GM11168 (cell line): Measurements from ENCODE around the gene ARHGAP22.
"Not testable (repeated sequence)": the region's sequence is repeated elsewhere in the genome, so short reads cannot be mapped to it uniquely, and the experiment has no call there.

Source experiments
- in situ Hi-C: fragments of 300-500 bp; cut with MboI; formaldehyde crosslinking; loops from one replicate; pipeline ENCODE4 v1.12.0; 2022; ENCODE audit warnings: low sequenced_read_pairs; ENCODE audit not compliant: unreplicated experiment

Gene ARHGAP22

DNA sequence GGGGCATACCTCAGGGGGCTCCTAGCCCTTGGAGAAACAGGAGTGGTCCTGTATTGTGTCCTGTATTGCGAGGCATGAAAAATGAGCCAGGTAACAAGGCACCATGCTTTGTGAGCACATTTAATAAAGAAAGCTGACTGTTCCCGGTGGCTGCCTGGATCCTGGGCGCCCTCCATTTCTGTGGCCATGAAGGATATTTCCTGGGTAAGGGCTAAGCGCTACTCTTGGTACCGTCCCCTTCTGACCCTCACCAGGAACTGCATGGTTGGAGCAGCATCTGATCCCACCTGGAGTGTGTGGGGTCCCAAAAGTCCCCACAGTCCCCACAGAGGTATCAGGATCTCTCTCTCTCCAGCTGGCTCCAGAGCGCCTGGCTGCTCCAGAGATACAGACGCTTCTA, 158.9 kb downstream of the ARHGAP22 start:
- in situ Hi-C loops, result no loop called here

DNA sequence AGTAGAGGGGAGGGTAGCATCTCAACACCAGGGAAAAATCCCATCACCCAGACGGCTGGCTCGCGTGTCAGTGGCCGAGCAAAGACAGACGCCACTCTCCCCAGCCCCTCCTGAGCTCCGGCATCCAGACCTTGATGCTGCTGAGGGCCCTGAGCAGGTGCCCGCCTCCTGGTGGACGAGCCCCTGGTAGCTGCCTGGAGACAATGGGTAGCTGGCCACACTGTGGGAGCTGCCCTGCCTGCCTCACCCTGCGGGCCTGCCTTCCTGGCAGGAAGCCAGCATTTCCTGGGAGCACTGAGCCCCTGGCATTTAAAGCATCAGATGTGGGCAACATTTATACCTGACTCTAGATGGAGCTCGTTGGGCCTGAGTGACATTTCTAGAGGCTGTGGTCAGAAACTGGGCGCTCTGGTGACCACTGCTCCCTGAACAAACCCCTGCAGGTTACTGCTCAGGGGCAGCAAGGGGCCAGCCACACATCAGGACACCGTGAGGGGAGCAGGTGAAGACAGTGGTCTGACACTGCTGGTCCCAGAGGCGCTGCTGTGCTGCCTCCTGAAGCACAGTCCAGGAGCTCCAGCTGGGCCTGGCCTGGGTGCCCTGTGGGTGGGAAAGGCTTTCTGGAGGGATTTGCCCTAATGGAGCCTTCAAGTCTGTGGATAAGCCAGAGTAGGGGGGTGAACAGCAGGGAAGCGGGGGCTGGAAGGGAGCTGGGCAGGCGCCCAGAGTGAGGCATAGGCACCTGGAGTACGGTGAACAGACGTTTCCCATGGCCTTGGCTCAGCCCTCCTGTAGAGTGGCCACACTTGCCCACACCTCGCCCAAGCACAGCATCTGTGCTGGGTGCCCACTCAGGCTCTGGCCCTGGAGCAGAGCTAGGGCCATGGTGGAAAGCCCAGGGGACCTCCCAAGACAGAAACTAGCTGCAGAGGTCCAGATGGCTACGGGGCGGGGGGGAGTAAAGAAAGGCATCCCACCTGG, 159.7 kb downstream of the ARHGAP22 start:
- in situ Hi-C loops, result no loop called here

DNA sequence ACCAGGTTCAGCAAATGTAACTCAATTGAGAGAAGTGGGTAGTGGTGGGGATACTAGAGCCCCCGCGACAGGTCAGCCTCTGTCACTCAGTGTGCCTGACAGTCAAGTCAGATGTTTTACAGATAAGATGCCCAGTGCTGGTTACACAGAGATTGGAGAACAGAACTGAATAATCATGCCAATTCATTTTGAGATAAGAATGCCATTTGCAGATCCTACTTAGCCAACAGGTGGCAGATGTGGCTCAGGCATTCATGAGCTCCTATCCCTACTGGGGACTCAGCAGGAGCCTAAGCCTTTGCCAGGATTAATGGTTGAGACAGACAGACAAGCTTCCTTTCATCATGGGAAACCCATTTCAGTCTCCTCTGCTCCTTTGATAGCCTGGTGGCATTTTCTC, 160.6 kb downstream of the ARHGAP22 start:
- in situ Hi-C loops, result no loop called here

DNA sequence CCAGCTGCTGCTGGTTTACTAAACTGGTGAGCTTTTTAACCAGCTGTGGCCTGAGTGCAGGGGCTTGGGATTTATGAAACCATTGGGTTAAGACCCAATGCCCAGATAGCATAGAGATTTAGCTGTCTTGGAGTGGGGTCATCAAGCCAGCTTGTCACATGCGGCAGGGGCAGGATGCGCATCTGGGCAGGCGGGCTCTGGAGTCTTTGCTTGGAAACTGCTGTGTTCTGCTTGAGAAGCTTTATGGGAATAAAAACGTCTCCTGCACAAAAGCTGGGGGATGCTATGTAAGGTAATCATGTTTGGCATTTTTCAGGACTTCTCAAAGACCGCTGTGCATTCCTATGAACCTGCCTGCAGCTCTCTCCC, 162.1 kb downstream of the ARHGAP22 start:
- in situ Hi-C loops, result no loop called here

DNA sequence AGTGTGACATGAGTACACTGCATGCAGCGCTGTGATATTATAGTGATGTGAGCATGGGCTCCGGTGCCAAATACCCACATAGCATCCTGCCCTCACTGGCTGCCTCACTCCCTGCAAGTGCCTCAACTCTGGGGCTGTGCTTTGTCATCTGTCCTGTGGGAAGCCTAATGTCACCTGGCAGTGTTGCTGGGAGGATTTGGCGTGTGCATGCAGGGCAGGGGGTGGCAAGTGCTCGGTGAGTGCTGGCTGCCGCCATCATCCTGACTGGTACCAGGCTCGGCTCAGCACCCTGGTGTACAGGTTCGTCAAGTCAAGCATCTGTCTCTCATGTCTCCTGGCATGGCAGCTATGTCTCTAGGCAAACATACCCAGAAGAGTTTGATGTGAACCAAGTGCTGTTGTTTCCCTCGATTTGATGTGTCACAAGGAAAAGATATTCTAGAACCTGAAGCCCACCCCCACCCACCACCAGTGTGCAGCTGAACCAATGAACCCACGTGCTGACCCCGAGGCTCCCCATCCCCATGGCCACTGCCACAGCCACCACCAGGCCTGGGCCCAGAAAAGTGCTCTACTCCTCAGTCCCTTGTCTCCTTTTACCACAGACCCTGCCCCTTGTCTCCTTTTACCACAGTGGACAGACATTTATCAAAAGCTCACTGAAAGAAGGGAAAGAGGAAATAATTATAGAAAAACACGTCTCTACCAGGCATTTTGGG, 162.6 kb downstream of the ARHGAP22 start:
- in situ Hi-C loops, result no loop called here

DNA sequence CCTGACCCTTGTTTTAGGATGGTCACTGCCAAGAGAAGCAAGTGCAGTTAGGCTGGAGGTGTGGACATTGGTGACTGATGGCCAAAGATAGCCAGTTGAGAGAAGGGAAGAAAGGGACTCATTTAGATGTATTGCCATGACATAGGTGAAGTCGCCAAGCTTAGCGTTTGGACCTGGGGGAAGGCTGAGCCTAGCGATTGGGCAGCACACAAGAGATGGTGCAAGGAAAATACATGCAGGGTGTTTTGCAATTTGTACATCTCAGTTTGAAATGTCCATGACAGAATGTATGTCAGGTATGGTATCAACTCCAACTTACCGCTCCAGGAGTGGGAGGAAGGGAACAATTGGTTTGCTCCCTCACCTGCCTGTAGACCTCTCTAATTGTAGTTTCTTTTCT, 164.1 kb downstream of the ARHGAP22 start:
- in situ Hi-C loops, result no loop called here

DNA sequence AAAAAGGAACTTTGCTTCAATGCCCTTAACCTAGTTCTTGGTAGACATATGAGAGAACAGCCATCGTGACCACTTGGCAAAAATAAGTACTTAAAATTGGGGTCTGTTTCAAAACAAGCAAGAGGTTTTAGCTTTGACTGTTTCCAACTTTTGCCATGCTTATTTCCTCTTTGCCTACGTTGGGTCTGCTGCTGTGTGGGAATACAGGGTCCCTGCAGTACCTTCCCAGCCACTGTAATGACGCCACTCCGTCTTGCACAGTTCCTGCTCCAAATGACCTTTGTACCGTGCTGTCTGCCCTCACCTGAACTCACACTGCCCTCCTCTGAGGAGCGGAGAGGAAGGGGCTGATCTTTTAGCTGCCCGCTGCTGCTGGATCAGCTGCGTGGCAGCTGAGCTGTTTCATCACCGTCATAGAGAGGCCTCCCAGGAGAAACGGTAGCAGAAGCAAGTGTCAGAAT, 165.3 kb downstream of the ARHGAP22 start:
- in situ Hi-C loops, result no loop called here

DNA sequence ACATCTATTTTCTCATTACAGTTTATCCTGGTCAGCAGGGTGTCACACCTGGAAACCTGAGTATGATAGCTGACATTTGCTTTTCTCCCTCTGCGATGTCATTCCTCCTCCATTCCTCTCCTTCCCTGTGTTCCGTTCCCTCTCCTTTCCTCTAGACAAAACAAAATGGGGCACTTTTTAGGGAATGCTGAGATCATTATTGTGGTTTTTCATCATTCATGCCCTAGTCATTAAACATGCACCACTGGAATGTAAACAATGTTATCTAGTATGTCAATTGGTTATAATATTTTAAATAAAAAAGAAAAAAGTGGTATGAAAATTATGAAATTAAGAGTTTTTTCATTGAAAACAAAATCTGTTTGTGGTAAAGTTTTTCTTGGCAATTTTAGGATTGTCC, 165.8 kb downstream of the ARHGAP22 start:
- in situ Hi-C loops, result no loop called here

DNA sequence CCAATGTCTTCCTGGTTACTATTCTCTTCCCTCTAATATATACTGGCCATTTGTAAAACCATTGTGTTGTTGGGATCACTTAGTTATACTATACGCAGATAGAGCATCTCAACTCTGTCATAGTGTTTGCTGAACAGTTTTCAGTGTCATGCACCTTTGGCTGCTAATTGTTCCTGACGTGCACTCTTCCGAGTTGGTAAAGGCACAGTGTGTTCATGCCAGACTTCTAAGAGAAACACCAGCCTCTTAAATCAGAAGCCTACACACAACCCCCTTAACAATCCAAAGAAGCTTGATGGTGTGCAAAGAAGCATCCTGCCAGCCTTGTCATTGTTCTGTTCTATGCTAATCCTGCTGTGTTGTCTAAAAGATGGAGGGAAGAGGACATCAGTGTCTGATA, 167.3 kb downstream of the ARHGAP22 start:
- in situ Hi-C loops, result no loop called here

DNA sequence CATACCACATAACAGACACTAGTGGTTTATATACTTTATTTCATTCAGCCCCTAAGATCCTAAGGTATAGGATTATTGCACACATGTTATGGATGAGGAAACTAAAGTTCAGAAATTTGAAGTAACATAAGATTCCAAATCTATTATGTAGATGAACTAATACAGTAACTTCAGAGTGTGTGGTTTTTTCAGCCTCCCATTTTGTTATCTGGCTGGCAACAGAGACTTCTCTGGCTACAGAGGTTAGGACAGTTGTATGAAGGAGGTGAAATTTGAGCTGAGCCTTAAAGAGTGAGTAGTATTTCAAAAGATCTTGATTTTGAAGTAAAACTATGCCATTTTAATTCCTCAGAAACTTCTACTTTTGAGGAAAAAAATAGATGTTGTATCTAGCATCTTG, 173.0 kb downstream of the ARHGAP22 start:
- in situ Hi-C loops, result no loop called here

DNA sequence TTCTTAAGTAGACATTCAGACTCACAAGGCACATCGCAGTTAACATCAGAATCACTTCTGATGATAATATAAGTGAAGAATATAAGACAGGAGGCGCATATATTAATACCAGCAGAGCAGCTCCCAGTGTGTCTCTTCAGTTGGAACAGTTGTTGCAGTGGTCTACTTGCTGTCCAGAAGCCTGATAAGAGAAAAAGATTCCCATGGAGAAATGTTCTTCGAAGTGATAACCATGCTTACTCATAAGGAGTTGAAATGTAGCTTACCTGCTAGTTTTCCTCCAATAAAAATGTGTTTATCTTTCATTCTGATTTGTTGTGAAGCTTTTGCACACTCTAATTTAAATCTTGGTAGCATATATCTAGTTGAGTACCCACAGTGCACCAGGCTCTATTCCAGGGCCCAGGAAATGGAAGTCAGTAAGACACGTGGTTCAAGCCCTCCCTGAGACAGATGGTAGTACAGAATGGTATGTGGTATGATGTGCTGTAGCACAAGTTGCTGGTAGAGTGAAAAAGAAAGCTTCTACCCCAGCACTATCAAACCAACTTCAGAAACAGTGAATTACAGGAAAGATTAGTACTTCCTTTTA, 174.4 kb downstream of the ARHGAP22 start:
- in situ Hi-C loops, result no loop called here

DNA sequence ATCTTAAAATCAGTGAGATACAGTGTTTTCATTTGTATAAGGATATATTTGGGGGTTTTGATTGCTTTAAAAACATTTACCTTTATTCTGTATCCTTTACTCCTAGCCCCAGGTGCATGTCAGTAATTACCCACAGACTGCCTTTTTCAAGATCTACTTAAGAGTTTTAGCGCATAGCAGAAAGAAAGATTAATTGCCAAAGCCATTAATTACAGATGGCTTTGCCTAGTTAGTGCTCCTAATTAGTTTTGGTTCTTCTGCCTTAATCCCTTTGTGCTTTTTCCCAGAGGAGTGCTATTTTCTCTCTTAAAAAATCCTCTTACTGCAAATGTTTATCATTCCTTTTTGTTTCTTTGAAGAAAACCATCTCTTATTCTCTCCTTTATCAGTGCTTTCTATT, 175.6 kb downstream of the ARHGAP22 start:
- in situ Hi-C loops, result no loop called here

DNA sequence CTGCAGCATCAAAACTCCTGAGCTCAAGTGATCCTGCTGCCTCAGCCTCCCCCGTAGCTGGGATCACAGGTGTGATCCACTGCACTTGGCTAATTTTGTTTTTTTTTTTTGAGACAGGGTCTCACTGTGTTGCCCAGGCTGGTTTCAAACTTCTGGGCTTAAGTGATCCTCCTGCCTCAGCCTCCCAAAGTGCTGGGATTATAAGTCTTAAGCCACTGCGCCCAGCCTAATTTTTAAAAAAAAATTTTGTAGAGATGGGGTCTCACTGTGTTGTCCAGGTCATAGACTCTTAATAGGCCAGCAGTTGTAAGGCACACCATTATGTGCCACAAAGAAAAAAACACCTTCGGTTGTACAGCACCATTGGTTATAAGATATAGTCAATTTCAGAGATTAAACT, 176.0 kb downstream of the ARHGAP22 start:
- in situ Hi-C loops, result no loop called here

DNA sequence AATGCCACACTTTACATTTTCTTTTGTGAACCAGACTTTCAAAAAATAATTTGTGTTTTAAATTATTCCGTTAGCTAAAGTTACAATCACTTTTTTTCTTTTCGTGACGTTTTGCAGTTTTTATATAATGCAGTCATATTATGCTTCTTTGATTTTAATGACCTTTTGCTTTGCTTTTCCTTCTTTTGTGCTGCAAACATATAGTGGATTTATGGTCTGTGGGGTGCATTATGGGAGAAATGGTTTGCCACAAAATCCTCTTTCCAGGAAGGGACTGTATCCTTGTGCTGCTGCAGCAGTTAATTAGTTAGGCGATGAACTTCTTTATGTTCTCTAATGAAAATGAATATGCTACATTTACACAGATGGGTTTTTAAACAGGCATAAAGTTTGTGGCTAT, 181.0 kb downstream of the ARHGAP22 start:
- in situ Hi-C loops, result no loop called here

DNA sequence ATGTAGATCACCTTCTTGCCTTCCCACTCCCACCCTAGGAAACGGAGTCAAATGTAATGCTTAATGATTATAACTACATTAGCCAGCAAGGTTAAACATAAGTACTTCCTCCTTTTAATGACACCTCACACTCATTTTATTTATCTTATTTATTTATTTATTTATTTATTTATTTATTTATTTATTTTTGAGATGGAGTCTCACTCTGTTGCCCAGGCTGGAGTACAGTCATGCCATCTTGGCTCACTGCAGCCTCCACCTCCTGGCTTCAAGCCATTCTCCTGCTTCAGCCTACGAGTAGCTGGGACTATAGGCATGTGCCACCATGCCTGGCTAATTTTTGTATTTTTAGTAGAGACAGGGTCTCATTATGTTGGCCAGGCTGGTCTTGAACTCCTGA, 183.0 kb downstream of the ARHGAP22 start:
- in situ Hi-C loops, result not testable (repeated sequence)

DNA sequence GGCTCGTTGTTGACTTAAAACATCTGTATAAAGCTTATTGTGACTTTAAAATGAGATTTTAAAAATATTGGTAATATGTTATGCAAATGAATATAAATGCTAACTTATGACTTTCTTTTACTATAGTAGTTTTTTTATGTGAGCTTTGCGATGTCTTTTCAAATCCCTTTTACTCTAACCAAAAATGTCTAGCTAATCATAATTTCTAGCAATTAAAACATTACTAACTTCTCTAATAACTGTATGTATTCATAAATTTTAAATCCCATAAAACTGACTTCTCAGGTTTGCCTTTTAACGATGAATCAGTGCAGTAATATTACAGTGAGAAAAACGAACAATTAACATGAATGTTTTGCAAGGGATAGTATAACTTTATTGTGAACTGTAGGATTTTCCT, 185.2 kb downstream of the ARHGAP22 start:
- in situ Hi-C loops, result no loop called here

DNA sequence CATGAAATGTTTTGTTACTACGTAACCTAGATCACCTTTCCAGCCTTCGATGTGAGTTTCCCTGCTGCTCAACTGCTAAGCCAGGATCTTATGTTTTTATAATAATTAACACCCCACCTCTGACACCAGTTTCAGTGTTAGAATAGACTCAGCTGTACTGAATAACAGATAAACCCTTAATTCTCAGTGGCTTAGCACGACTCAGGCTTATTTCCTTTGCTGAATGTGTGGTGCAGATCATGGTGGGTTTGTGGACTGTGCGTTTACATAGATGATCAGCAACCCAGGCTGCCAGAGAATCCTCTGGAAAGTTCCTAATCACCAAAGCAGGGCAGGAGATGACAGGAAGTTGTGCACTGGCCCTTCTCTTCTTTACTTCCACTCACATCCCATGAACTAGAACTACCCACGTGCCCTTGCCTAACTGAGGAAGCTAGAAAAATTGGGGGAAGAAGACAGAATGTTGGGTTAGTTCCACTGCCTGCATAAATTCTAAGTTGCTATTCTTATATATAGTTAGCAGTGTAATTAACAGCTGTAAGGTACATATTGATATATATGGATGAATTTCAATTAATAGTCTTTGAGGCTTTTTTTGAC, 186.6 kb downstream of the ARHGAP22 start:
- in situ Hi-C loops, result no loop called here

DNA sequence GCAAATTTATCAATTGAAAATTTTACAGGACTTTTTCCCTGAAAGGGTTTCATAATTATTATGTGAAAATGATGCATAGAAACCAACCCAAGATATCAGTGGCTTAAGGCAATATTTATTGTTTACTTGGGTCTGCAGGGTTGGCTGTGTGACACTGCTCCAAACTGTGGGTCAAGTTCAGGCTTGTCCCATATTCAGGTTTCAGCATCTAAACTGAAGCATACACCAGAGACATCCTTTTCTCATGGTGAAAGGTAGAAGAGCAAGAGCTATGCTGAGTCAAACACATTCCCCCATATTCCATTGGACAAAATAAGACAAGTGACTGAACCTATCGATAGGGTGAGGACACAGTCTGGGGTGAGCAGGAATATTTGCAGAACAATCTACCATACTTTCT, 187.5 kb downstream of the ARHGAP22 start:
- in situ Hi-C loops, result no loop called here

DNA sequence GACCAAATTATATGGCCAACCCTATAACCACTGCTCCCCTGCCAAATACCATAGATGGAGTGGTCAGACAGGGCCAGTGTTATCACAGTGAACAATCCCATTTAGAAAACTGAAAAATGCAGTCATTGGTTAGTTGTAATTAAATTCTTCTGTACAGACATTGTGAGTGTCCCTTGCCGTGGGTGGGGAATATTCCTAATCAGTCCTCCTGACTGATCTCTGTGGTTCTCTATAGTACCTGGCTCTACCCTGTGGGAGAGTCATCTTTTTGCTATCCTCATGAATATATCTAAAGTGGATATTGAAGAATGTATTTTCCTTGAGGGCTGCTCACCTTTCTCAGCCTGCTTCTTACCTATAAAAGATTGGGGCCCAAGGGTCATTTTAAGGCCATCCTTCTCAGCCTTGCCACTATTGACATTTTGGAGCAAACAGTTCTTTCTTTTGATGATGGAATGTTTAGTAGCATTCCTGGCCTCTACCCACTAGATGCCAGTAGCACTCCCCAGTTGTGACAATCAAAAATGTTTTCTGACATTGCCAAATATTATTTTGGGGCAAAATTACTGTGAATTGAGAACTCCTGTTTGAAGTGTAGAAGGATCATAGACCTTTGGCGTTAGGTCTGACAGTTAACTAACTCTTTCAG, 188.2 kb downstream of the ARHGAP22 start:
- in situ Hi-C loops, result no loop called here

DNA sequence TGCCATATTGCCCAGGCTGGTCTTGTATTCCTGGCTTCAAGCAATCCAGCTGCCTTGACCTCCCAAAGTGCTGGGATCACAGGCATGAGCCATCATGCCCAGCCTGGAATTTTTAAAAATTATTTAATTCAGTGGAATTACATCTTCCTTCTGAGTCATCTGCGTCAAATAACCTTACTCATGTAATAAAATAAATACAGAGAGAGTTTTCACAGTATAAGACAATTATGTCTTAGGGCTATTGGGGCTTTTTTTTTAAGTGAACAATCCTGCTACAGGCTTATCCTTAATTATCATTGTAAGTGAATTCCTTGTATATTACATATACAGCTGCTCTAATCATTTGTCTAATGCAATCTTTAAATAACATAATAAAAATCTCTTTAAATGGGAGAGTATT, 190.1 kb downstream of the ARHGAP22 start:
- in situ Hi-C loops, result no loop called here
